ENCODE measurements around the gene SH3BP5L.
A peak's percentile ranks its signal among the peaks of the same experiment; 100 is the strongest.
"Not testable (repeated sequence)": the region's sequence is repeated elsewhere in the genome, so short reads cannot be mapped to it uniquely, and the experiment has no call there.

SH3BP5L gene

DNA sequence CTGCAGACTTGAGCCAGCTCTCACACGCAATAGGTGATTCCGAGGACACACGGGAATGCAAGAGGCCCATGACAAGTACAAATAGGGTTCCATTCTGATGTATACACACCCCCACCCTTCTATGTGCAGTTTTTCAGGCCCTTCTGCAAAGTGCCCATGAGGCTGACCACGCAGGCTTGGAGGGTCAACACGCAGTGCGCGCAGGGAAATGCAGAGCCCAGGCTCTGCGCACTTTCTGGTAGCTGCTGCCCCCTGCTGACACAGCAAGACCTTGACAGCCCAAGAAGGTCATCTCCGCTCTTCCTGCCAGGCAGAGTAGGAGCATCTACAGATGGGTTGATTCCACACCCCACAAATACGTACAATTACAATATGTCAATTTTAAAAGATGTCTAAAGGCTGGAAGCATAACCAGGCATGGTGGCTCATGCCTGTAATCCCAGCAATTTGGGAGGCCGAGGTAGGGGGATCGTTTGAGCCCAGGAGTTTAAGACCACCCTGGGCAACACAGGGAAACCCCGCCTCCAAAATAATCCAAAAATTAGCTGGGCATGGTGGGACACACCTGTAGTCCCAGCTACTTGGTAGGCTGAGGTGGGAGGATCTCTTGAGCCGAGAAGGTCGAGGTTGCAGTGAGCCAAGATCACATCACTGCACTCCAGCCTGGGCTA is 18.5 kb downstream of the SH3BP5L start:
- DNase-seq = peak; percentile 82

GRCh38 chr1:248805876-248806275 is 19.8 kb downstream of the SH3BP5L start:
- DNase-seq = peak; percentile 34

DNA sequence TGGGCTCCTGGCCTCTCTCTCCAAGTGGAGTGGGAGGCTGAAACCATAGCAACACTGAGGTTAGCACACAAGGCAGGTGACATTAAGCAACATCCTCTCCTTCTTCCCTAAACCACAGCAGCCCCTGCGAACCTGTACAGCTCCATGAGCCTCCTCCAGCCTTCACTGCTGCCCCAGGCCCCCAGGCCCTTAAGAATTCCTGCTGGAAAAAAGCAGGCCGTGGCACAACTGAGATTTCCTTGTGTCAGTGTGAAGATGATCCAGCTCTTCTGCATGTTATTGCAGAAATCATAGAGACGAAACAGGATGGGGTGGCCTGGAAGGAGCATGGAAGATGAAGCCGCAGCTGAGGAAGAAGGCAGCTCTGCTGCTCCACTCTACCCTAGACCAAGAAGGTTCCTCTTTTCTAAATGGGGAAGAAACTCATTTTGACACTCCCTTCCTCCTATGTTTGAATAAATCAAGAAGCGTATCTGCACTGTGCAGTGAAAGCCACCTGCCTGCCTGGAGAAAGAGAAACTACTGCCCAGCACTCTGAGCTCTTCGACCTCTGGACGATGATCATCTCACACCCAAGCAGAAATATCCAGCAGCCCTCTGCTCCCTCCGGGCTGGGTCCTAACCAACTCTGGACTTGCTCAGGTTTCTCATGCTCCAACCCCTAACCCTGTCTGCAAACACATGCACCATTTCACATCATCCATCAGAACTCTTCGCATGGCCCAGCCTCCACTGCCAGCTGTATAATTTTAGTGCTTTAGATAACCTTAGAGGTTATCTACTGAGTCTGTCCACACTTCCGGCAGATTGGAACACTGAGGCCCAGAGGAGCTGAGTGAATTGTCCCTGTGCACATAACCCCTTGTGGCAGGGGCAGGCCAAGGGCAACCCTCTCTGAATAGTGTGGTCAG is 20.7 kb downstream of the SH3BP5L start:
- DNase-seq = peak; percentile 80

DNA sequence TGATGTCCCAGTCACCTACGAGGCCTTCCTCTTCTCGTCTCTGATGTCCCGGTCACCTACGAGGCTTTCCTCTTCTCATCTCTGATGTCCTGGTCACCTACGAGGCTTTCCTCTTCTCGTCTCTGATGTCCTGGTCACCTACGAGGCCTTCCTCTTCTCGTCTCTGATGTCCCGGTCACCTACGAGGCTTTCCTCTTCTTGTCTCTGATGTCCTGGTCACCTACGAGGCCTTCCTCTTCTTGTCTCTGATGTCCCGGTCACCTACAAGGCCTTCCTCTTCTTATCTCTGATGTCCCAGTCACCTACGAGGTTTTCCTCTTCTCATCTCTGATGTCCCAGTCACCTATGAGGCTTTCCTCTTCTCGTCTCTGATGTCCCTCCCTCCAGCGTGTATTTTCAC is 22.2 kb downstream of the SH3BP5L start:
- not testable (repeated sequence) for DNase-seq

GRCh38 chr1:248802454-248802853 is 23.3 kb downstream of the SH3BP5L start:
- DNase-seq = no peak

GRCh38 chr1:248800459-248800858 is 25.3 kb downstream of the SH3BP5L start:
- DNase-seq = peak; percentile 36

GRCh38 chr1:248798791-248799190 is 26.9 kb downstream of the SH3BP5L start:
- DNase-seq = peak; percentile 60

- not testable (repeated sequence) for DNase-seq
These were observed 31.1 kb downstream of the SH3BP5L start for GRCh38 chr1:248794663-248795062.

DNA sequence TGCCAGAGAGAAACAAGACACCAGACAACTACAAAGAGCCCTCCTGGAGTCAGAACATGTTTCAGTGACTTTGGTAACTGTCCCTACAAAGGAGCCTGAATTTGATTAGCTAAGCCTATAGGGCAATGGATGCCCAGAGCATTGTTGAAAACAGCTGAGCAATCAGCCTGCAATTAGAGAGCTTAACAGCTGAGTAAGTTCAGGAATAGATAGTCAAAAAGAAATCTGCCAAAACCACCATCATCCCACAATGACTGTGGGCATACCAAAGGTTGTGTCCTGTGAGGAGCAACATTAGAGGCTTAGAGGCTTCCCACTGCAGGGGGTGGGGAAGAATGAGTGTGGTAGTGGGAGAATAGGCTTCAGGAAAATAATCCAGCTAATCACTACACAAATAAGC is 32.1 kb downstream of the SH3BP5L start:
- no peak for DNase-seq

- peak; percentile 19 for DNase-seq
These were observed 33.4 kb downstream of the SH3BP5L start for GRCh38 chr1:248792342-248792741.

DNA sequence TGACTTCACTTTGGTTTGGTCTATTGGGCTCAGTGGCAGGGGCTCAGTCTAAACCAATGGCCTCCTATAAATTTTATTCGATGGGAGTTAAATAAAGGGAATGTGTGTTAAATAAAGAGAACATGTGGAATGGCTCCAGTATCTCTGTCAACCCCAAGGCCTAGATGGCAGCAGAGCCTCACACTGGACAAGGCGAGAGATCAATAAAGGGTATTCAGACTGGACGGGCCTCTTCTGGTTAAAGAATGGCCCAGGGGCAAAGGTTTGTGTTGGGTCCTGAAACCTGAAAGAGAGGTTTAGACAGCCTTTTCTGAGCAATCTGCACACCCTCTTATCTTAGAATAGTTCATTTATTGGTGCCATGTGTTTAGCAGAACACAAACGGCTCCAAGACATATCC is 34.7 kb downstream of the SH3BP5L start:
- no peak for DNase-seq

DNA sequence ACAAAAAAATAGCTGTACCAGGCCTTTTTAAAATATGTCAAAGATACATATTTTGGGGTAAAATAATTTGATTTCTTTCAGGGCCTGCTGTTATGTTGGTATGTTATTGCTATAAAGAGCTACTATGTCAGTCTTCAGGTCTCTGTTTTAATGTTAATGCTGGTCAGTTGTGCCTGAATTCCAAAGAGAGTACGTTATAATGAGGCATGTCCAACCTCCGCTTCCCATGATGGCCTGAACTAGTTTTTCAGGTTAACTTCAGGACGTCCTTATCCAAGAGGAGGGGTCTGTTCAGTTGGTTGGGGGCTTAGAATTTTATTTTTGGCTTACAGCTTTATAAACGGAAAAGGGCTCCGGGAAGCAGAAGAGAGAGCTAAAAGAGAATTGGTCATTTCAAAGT is 35.3 kb downstream of the SH3BP5L start:
- no peak for DNase-seq

GRCh38 chr1:248789337-248789736 is 36.4 kb downstream of the SH3BP5L start:
- DNase-seq = not testable (repeated sequence)

- no peak for DNase-seq
These were observed 37.4 kb downstream of the SH3BP5L start for GRCh38 chr1:248788327-248788726.

DNA sequence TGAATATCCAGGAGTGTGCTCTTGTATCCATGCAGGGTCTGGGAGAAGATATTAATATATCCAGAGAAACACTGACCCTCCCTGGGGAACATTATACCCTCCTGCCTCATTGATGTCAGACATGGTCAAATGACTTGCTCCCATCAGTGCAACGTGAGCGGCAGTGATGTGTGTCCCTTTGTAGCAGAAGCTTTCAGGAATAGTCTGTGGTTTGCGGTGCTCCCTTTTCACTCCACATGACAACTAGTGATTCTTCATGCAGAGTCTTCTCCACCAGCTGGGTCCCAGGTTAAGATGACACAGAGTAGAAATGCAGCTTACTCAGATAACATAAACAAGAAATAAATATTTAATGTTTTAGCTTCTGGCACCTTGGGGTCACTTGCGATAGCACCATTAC is 38.3 kb downstream of the SH3BP5L start:
- no peak for DNase-seq

DNA sequence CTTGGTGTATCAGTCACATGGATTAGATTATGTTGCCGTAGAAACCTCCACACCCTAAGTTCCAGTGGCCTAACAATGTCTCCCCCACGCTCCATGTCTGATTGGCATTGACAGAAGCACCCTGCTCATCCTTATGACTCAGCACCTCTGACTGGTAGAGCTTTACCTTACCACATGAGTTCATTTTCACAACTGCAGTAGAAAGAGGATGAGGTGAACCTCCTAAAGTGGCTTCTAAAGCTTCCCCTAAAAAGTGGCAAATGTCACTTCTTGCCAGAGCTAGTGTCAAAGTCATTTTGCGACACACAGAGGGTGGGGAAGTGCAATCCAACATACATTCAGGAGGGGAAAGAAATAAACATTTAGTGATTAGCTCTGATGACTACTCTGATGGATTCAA is 39.6 kb downstream of the SH3BP5L start:
- peak; percentile 48 for DNase-seq

GRCh38 chr1:248783367-248783766 is 42.3 kb downstream of the SH3BP5L start:
- no peak for DNase-seq

DNA sequence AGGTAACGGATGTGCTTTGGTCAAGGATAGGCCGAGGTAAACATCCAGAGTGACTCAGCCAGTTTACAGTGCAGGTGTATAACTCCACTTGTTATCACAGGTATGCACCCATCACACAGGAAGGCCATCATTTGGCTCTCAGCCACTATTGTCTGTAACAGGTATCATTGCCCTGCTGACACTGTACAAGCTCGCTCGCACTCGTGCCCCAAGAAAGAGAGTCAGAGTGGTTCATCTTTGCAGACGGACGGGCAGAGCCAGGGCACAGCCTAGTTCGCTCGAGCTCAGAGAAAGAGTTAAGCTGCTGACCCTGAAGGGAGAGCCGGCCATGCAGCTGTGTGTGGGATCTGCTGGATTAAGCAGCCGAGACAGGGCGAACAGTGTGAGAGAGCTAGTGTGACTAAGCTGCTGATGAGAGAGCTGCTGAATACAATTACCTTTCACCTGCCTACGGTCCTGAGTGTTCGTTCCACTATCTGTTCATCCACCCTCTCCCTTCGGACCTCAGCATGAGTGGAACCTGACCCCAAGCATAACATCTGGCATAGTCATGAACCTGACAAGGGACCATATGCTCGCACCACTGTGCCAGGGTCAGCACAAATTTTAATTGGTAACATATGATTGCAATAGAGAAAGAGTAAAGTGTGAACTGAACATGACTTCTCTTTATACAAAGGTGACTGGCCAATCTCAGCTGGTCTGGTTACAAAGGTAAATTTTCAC is 43.1 kb downstream of the SH3BP5L start:
- DNase-seq = no peak

GRCh38 chr1:248779350-248779749 is 46.4 kb downstream of the SH3BP5L start:
- DNase-seq = no peak

GRCh38 chr1:248778906-248779305 is 46.8 kb downstream of the SH3BP5L start:
- no peak for DNase-seq

DNA sequence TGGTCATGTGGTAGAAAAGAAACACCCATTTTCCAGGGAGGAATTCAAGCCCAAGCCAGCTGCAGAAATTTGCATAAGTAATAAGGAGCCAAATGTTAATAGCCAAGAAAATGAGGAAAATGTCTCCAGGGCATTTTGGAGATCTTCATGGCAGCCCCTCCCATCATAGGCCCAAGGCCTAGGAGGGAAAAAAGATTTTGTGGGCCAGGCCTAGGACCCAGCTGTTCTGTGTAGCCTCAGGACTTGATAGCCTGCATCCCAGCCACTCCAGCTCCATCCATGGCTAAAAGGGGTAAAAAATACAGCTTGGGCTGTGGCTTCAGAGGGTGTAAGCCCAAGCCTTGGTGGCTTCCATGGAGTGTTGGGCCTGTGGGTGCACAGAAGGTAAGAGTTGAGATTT is 48.7 kb downstream of the SH3BP5L start:
- no peak for DNase-seq

DNA sequence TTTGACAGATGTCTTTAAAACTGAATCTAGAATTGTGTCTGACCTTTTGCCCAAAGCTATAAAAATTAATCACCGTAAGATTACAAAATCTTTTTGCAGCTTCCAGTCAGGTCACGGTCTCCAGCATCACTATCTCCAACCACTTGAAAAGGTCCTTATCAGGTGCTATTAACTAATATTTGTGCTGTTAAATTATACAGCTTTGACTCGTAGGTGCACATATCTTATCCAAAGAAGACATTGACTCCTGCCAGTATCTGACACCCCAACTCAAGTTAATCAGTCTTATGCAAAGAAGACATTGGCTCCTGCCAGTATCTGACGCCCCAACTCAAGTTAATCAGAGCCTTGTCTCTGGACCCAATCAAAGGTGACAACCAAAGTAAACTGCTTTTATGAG is 50.3 kb downstream of the SH3BP5L start:
- DNase-seq = no peak

Measured in suppressor macrophage treated with lipopolysaccharide for 4 hours (primary cell).